Activated effector memory CD4-positive, alpha-beta T cell treated with Interleukin-2 at 50 U/mL for 16 hours (primary cell): ENCODE results near the gene WDR88.
"Not testable (repeated sequence)": the region's sequence is repeated elsewhere in the genome, so short reads cannot be mapped to it uniquely, and the experiment has no call there.

Source experiments
- DNase-seq: peaks from one replicate; pipeline ENCODE4 v3.0.0-alpha.2; 2020

WDR88 gene

DNA sequence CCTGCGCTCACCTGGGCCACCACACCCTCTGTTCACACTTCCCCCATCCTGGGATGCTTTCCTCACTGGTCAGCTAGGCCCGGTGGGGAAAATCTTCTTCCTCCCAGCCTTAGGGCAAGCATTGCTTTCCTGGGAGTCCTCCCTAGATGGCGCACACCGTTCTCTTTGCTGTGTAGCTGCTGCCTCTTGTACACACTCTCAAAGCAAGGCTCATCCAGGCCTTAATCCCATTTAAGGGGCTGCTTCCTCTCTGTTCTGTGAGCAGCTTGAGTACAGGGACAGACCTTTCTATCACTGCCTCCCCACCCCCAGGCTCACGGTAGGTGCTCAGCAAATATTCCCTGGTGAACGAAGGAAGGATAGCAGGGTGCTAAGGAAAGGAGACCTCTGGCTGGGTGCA is 82.7 kb downstream of the WDR88 start:
- no peak for DNase-seq

- no peak for DNase-seq
Measured at GRCh38 chr19:33215438-33216197, 83.7 kb downstream of the WDR88 start.

DNA sequence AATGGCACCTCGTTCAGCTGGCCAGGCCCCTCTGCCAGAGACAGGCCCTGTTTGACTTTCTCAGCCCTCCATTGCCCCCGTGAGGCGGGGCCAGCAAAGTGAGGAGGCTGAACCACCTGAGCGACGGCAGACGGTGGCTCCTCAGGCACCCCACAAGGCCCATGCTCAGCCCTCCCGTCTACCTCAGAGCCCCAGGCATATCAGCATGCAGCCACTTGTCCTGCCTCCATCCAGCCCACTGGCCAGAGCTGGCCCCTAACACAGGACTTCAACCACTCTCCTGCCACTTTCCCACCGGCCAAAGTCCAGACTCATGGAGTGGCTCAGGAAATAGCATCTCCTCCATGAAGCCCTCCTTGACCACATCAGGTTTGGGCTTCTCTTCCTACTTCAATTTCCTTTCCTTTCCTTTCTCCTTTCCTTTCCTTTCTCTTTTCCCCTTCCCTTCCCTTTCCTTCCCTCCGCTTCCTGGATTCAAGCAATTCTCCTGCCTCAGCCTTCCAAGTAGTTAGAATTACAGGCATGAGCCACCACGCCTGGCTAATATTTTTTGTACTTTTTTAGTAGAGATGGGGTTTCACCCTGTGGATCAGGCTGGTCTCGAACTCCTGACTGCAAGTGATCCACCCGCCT is 84.4 kb downstream of the WDR88 start:
- no peak for DNase-seq

- no peak for DNase-seq
Measured at GRCh38 chr19:33217881-33218280, 86.0 kb downstream of the WDR88 start.

DNA sequence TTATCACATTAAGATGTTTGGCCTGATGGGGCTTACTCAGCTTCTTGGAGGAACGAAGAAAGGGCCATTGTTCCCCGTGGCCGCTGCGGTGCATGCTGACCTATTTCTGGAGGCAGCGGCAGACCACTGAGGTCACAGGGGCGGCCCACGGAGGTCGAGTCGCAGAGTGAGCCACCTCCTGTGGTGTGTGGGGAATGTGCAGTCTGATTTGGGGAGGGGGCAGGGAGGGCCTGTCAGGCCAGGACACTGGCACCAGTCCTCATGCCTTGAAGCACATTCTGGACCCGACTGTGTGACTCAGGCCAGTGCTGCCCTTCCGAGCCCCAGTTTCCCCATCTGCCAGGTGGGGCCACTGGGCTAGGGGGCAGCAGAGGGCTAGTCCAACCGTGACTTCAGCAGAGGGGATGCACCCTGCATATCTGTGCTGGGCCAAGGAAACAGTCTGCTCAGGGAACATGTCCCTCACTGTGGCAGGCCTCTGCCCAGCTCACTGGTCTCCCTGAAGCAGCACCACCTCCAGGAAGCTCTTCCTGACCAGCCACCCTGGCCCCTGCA is 87.4 kb downstream of the WDR88 start:
- no peak for DNase-seq

DNA sequence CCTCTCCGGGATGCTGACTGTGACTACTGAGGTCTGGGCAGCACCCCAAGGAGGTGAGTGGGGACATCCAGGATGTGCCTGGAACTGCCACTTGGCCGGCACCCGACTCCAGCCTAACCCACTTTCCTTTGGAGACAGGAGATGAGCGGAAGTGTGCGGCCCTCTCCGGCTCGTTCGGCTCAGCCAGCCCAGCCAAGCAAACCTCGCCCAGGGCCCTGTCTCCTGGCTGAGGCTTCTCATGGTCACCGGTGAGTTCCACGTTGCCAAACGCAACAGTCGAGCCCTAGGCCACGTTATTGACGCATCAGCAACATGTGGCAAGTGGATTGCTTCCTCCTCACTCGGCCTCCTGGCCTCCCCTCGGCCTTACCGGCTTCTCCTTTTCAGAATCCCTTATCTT is 88.2 kb downstream of the WDR88 start:
- no peak for DNase-seq

DNA sequence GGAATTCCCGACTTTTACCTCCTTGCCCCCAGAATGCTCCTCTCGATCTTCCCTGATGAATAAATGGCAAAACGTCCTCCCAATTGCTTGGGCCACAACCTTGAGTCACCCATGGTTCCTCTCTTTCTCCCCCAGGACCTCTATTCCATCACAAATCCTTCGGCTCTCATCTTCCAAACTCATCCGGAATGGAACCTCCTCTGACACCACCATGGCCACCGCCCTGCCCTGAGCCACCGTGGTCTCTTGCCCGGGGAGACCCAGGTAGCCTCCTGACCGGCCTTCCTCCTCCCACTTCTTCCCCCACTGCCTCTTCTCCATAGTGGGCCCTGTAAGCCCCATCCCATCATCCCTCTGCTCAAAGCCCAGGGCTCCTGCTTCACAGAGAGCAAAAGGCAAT is 88.8 kb downstream of the WDR88 start:
- no peak for DNase-seq

GRCh38 chr19:33221638-33222037 is 89.7 kb downstream of the WDR88 start:
- DNase-seq, result no peak

GRCh38 chr19:33222255-33222654 is 90.3 kb downstream of the WDR88 start:
- DNase-seq, result not testable (repeated sequence)

- DNase-seq, result no peak
Measured at GRCh38 chr19:33224694-33225457, 93.0 kb downstream of the WDR88 start.
